Glutamatergic neuron (in vitro differentiated cells): ENCODE measurements around the gene CD2AP. TPM values are rescaled to one million over a fixed set of nuclear protein-coding genes. Genes with fewer than 3 reads are reported as not detected.

Experiments
- DNase-seq: peaks from one replicate; pipeline ENCODE4 v3.0.0; 2022
- H3K27ac Mint-ChIP-seq: one replicate; pipeline ENCODE4 v1.8.0; 2020; ENCODE audit warnings: mild to moderate bottlenecking, mixed read lengths, inconsistent platforms; ENCODE audit not compliant: unreplicated experiment
- H3K27me3 Mint-ChIP-seq: one replicate; pipeline ENCODE4 v1.8.0; 2020; ENCODE audit warnings: mild to moderate bottlenecking, moderate library complexity, mixed read lengths, inconsistent platforms; ENCODE audit not compliant: unreplicated experiment
- H3K36me3 Mint-ChIP-seq: one replicate; pipeline ENCODE4 v1.8.0; 2020; ENCODE audit warnings: mild to moderate bottlenecking, mixed read lengths, inconsistent platforms; ENCODE audit not compliant: unreplicated experiment
- H3K4me1 Mint-ChIP-seq: one replicate; pipeline ENCODE4 v1.8.0; 2020; ENCODE audit warnings: mild to moderate bottlenecking, low read depth, mixed read lengths, inconsistent platforms; ENCODE audit not compliant: unreplicated experiment
- H3K4me3 Mint-ChIP-seq: one replicate; pipeline ENCODE4 v1.8.0; 2020; ENCODE audit warnings: mild to moderate bottlenecking, mixed read lengths, inconsistent platforms; ENCODE audit not compliant: unreplicated experiment
- H3K9me3 Mint-ChIP-seq: one replicate; pipeline ENCODE4 v1.8.0; 2020; ENCODE audit warnings: mild to moderate bottlenecking, moderate library complexity, mixed read lengths, inconsistent platforms; ENCODE audit not compliant: unreplicated experiment
- total RNA-seq: library from RNA; stranded (reverse); fragmentation: NEBNext Ultra II Directional; extraction: Animal tissue kit (Norgen Biotek cat#: 25700); gene quantifications from one replicate; pipeline ENCODE4 v1.2.1, GENCODE V29; 2021; ENCODE audit not compliant: unreplicated experiment
- TF ChIP-seq, protein P1 (sequence below): fragments of 200-600 bp; sonication (generic); IDR thresholded peaks from one replicate; pipeline ENCODE4 v1.5.0; 2021; ENCODE audit not compliant: partially characterized antibody, unreplicated experiment

The CD2AP gene
- total RNA-seq, 1 donor from 2014 or later: 14.9 TPM

DNA sequence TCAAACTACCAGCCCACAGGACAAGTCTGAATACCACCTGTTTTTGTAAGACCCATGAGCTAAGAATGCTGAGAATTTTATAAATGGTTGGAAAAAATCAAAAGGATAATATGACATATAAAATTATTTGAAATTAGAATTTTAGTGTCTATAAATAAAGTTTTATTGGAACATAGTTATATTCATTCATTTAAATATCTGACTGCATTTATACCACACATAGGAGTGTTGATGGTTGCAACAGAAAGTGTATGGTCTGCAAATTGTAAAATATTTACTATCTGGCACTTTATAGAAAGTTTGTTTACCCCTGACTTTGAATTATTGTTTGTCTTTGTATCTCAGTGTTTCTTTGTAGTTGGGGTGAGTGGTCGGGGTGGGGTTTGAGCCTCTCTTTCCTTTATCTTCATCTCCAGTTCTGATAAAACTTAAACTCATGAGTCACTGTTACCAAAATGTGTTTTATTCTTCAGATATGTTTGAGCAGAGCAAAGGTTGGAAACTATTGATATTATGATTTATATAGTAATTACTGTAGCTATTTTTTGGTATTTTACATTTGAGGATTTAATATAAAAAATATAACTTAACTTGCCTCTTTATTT lies 55.5 kb downstream of the CD2AP start:
- H3K27ac Mint-ChIP-seq: no peak overlapping the region
- H3K9me3 Mint-ChIP-seq: no peaks in the 10 kb centered on the region
- TF ChIP-seq, protein P1, sequence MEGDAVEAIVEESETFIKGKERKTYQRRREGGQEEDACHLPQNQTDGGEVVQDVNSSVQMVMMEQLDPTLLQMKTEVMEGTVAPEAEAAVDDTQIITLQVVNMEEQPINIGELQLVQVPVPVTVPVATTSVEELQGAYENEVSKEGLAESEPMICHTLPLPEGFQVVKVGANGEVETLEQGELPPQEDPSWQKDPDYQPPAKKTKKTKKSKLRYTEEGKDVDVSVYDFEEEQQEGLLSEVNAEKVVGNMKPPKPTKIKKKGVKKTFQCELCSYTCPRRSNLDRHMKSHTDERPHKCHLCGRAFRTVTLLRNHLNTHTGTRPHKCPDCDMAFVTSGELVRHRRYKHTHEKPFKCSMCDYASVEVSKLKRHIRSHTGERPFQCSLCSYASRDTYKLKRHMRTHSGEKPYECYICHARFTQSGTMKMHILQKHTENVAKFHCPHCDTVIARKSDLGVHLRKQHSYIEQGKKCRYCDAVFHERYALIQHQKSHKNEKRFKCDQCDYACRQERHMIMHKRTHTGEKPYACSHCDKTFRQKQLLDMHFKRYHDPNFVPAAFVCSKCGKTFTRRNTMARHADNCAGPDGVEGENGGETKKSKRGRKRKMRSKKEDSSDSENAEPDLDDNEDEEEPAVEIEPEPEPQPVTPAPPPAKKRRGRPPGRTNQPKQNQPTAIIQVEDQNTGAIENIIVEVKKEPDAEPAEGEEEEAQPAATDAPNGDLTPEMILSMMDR: no peak
- DNase-seq: no peak
- H3K4me3 Mint-ChIP-seq: no peak overlapping the region
- H3K4me1 Mint-ChIP-seq: peaks cover 3% of the 10 kb centered on the region
- H3K36me3 Mint-ChIP-seq: no peaks in the 10 kb centered on the region
- no peaks in the 10 kb centered on the region for H3K27me3 Mint-ChIP-seq

DNA sequence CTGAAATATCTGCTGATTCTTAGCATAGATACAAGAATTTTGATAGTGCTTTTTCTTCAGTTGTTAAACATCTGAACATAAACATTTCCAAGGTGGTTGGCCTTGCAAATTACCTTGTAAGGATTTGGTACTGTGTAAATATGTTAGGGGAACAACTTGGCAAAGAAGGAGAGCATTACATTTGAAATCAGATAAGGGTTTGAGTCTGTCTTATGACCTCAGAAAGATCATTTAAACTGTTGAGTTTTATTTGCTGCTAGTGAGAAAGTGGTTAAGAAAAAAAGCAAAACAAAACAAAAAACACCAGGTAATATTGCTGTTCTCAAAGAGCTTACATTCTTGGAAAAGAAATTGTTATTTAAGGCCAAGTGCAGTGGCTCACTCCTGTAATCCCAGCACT lies 56.5 kb downstream of the CD2AP start:
- Mint-ChIP-seq H3K9me3 (no peaks in the 10 kb centered on the region), H3K27ac (no peak overlapping the region), H3K4me1 (peaks cover 3% of the 10 kb centered on the region), H3K4me3 (no peak overlapping the region), H3K36me3 (no peaks in the 10 kb centered on the region), H3K27me3 (no peaks in the 10 kb centered on the region)
- TF ChIP-seq, protein P1: no peak
- no peak for DNase-seq

DNA sequence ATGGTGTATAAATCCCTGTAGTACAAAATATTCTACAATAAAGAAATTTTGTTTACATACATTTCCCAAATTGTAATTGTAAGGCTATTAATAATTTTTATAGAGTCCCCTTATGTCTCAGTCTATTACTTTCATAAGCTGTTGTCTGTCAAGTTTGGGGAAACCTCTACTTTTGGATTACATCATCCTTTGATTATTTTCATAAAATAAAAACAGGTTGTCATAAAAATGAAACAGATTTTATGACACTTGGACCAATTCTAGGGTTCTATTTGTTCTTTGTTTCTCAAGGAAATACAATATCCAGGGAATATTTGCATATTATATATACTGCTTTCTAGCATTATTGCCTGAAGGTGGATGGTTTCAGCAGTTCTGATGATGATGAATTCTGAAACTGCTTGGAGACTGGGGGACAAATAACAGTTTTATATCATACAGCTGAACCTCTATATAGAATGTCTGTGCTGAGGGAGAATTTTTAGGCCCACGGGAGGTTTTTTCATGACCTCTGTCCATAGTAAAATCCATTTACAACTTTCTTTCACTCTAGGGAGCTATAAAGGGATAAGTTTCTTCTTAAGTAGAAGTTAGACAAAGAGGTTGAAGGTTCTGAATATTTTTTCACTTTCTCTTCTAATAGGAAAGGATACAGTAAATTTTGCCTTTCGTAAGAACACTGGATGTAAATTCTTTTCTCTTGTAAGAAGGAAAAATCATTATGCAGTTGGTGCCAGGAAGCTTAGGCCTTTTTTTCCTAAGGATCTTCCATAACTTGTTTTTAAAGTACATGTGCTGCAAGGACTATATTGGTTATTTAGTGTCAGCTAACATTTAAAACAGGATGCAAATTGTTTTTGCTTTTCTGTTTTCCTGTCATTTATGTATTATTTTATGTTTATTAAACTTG lies 58.0 kb downstream of the CD2AP start:
- Mint-ChIP-seq H3K36me3 (no peaks in the 10 kb centered on the region), H3K4me1 (peaks cover 3% of the 10 kb centered on the region), H3K27ac (no peak overlapping the region), H3K27me3 (no peaks in the 10 kb centered on the region), H3K4me3 (no peak overlapping the region), H3K9me3 (no peaks in the 10 kb centered on the region)
- DNase-seq: no peak
- TF ChIP-seq, protein P1: no peak

DNA sequence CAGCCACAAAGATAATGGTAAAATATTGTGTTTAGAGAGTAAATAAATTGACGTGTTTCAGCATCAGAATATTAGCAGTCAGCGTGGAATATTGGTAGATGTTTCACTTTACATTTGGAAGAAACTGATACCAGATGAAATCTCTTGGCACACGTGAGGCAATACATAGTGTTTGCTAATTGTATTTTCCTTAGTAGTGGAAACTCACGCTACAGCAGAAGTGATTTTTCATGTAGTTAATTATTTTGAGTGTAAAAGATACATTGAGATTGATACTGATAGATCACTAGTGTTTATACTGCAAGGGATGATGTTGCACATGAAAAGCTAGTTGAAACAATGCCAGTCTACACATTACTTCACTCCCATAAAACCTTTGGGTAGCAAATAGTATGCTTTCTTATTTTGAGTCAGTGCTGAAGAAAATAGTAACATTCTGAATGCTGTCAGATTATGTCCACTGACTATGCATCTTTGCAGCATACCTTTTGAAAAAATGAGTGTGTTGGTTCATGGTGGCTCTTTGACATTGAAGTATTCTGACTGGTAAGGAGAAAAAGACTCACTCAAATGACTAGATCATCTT lies 59.3 kb downstream of the CD2AP start:
- no peak for DNase-seq
- Mint-ChIP-seq H3K27me3 (no peaks in the 10 kb centered on the region), H3K9me3 (no peaks in the 10 kb centered on the region), H3K27ac (no peak overlapping the region), H3K4me1 (peaks cover 3% of the 10 kb centered on the region), H3K36me3 (no peaks in the 10 kb centered on the region), H3K4me3 (no peak overlapping the region)
- TF ChIP-seq, protein P1: no peak
